Measurements from ENCODE around the gene RABGAP1L. TPM values are rescaled to one million over a fixed set of nuclear protein-coding genes. Genes with fewer than 3 reads are reported as not detected.
"Not testable (repeated sequence)": the region's sequence is repeated elsewhere in the genome, so short reads cannot be mapped to it uniquely, and the experiment has no call there.

Gene RABGAP1L
- total RNA-seq, 2 donors from 2014 or later, result 148 to 174 TPM

DNA sequence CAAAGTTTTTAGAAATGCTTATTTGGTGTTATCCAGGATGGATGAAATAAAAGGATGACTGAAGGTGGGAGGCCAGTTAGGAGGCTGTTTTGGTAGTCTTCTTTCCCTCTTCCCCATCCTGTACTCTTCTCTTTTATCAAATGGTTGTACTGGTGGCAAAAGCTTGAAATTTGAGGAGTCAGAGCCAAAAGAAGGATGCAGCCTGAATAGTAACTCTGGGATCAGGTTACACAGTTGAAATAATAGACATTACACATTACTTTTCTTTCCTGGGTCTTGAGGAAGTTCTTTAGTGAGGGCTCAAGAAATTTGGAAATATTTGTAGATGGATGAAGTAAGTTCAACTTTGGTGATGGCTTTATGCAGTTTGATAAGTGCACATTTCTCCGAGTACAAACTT lies 397.1 kb downstream of the RABGAP1L start:
- DNase-seq (ENCODE audit: low spot score), result no peak
- H3K9me3 ChIP-seq, result no peaks in the 10 kb centered on the region
- no peaks in the 10 kb centered on the region for H3K36me3 ChIP-seq
- TF ChIP-seq, protein P1, sequence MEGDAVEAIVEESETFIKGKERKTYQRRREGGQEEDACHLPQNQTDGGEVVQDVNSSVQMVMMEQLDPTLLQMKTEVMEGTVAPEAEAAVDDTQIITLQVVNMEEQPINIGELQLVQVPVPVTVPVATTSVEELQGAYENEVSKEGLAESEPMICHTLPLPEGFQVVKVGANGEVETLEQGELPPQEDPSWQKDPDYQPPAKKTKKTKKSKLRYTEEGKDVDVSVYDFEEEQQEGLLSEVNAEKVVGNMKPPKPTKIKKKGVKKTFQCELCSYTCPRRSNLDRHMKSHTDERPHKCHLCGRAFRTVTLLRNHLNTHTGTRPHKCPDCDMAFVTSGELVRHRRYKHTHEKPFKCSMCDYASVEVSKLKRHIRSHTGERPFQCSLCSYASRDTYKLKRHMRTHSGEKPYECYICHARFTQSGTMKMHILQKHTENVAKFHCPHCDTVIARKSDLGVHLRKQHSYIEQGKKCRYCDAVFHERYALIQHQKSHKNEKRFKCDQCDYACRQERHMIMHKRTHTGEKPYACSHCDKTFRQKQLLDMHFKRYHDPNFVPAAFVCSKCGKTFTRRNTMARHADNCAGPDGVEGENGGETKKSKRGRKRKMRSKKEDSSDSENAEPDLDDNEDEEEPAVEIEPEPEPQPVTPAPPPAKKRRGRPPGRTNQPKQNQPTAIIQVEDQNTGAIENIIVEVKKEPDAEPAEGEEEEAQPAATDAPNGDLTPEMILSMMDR (IDR thresholded peaks at IDR 0.05), result no peak
- H3K27ac ChIP-seq, result no peak overlapping the region
- no peaks in the 10 kb centered on the region for H3K27me3 ChIP-seq
- H3K4me3 ChIP-seq, result no peak overlapping the region
- peaks cover 0 to 3% of the 10 kb centered on the region in 2 donors for H3K4me1 ChIP-seq

DNA sequence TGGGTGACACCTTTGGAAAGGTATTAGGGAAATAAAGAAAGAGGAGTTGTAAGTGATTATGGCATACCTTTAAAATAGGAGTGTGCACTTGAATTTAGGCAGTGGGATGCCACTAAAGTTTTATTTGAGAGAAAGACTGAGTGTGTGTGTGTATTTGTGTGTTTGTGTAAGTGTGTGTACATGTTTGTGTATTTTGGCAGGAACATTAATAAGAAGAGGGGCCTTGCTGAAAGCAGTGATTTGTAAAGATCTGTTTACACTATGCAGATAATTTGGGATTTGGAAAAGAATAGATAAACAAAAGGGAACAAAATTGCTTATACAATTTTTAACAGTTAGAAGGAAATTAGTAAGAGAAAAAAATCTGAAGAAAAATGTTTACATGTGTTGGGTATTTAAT lies 409.2 kb downstream of the RABGAP1L start:
- no peaks in the 10 kb centered on the region for H3K4me1 ChIP-seq
- TF ChIP-seq, protein P1 (IDR thresholded peaks at IDR 0.05), result no peak
- H3K27me3 ChIP-seq, result no peaks in the 10 kb centered on the region
- no peak for DNase-seq (ENCODE audit: low spot score)
- no peaks in the 10 kb centered on the region for H3K36me3 ChIP-seq
- H3K9me3 ChIP-seq, result no peaks in the 10 kb centered on the region
- no peak overlapping the region for H3K4me3 ChIP-seq
- no peak overlapping the region for H3K27ac ChIP-seq

DNA sequence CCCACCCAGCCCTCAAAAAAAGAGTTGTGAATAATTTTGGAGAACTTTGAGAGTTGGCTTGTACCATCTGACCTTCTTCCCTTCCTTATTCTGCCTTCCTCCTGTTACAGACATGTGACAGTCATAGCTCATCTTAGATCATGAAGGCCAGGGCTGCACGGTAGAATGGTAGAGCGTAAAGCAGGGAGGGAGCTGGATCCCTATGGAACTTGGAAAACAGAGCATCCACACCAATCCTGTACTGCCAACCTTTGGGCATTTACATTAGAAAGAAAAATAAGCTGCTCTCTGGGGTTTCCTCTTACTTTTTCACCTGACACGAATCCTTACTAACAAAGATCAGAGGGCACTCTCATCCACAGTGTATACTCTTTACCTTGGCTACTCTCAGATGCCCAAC lies 409.9 kb downstream of the RABGAP1L start:
- no peak overlapping the region for H3K27ac ChIP-seq
- H3K27me3 ChIP-seq, result no peaks in the 10 kb centered on the region
- H3K4me1 ChIP-seq, result no peaks in the 10 kb centered on the region
- no peak for DNase-seq (ENCODE audit: low spot score)
- no peaks in the 10 kb centered on the region for H3K9me3 ChIP-seq
- no peaks in the 10 kb centered on the region for H3K36me3 ChIP-seq
- TF ChIP-seq, protein P1 (IDR thresholded peaks at IDR 0.05), result no peak
- no peak overlapping the region for H3K4me3 ChIP-seq

DNA sequence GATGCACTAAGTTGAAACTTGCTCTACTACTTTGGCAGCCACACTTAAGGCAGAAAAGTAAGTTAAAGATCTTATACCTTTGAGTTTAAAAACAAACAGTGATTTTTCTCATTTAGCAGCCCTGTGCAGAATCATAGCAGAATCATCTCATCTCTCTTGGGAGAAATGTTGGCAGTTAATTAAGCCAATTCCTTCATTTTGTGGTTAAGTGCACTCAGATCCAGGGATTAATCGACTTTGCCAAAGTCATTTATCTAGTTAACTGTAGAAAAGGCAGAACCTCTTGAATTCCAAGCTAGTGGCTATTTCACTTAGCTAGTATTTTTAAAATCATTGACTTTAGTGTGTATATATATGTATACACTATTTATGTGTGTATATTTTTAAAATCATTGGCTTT lies 413.5 kb downstream of the RABGAP1L start:
- peaks cover 0 to 15% of the 10 kb centered on the region in 2 donors for H3K9me3 ChIP-seq
- DNase-seq (ENCODE audit: low spot score), result no peak
- TF ChIP-seq, protein P1 (IDR thresholded peaks at IDR 0.05), result no peak
- H3K27me3 ChIP-seq, result no peaks in the 10 kb centered on the region
- no peaks in the 10 kb centered on the region for H3K4me1 ChIP-seq
- H3K36me3 ChIP-seq, result no peaks in the 10 kb centered on the region
- no peak overlapping the region for H3K4me3 ChIP-seq
- no peak overlapping the region for H3K27ac ChIP-seq

DNA sequence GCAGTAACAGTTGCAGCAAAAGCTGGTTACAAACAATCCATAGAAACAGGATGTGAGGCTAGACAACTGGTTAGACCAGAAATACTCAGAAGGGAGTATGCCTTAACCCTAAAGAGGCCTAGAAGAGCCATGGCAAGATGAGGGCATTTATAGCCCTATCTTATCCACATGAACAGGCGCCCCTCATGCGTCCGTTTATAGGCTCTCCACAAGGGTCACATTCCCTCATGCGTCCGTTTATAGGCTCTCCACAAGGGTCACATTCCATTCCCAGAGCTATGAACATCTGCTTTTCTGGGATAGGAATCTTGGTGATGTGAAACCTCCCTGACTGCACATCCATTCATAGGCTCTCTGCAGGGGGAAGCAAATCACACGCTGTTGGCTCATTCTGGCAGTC lies 416.8 kb downstream of the RABGAP1L start:
- not testable (repeated sequence) for H3K36me3 ChIP-seq; DNase-seq (ENCODE audit: low spot score); H3K27ac ChIP-seq; H3K4me3 ChIP-seq; H3K27me3 ChIP-seq; H3K4me1 ChIP-seq
- H3K9me3 ChIP-seq, result peaks cover 0 to 15% of the 10 kb centered on the region in 2 donors

DNA sequence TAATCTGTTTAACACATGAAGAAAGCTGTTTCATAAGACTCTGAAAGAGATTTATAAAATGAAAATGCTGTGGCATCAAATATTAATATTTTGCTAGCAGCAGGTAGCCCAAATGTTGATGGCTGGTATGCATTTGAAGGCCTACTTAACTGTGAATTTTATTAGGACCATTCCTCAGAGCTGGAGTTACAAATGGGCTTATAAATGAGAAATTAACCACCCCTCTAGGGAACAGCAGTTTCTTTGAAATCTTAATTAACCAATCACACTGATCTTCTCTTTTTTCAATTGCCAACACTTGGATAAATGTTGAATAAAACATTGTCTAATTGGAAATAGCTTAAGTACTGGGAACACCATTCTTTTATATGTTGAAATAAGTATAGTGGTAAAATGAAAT lies 418.4 kb downstream of the RABGAP1L start:
- Histone ChIP-seq H3K4me3 (no peak overlapping the region), H3K4me1 (no peaks in the 10 kb centered on the region), H3K27me3 (no peaks in the 10 kb centered on the region), H3K9me3 (peaks cover 0 to 15% of the 10 kb centered on the region in 2 donors), H3K27ac (no peak overlapping the region), H3K36me3 (no peaks in the 10 kb centered on the region)
- DNase-seq (ENCODE audit: low spot score), result no peak
- TF ChIP-seq, protein P1 (IDR thresholded peaks at IDR 0.05), result no peak
